A549 (cell line): Measurements from ENCODE around the gene H2AZ2. TPM values are rescaled to one million over a fixed set of nuclear protein-coding genes. Genes with fewer than 3 reads are reported as not detected.
A peak's percentile ranks its signal among the peaks of the same experiment; 100 is the strongest.

Experiments used
- ATAC-seq, 2 experiments: fragments of 200-7000 bp in 1 of 2; fragments of >200 bp in 1 of 2; cut with Nextera tagmentation in 1 of 2; cut with Tn5 transposase in 1 of 2; 3 replicates each; pipeline versions ENCODE4 v1.8.0 to v1.9.1; 2018 to 2020; ENCODE audit warnings: mild to moderate bottlenecking in 1 of 2, moderate library complexity in 1 of 2
- CTCF ChIA-PET: fragments of 300-600 bp; sonication (Branson Sonifier 250); formaldehyde crosslinking; extraction: SDS; loops from one replicate; lab custom pipeline; 2021; ENCODE audit warnings: antibody characterized with exemption, inconsistent platforms; lab: Yijun Ruan, JAX
- POLR2A ChIA-PET: fragments of 350-600 bp; formaldehyde crosslinking; extraction: SDS; loops from one replicate; lab custom pipeline; 2021; ENCODE audit warnings: antibody characterized with exemption, inconsistent platforms; lab: Yijun Ruan, JAX
- DNase-seq, 2 experiments: peaks; one replicate each; pipeline versions ENCODE4 v3.0.0 to v3.0.0-alpha.2; 2011 to 2016; ENCODE audit warnings: low read depth in 1 of 2, low spot score in 1 of 2
- FAIRE-seq: peaks from 2 replicates; lab custom pipeline; 2011; peaks lifted over from hg19 to GRCh38; lab: Jason Lieb, UNC
- H3K27ac ChIP-seq, 2 experiments: fragments of >200 bp; sonication (Bioruptor Twin); formaldehyde crosslinking; 3 replicates each; pipeline ENCODE4 v1.5.1; 2016 to 2017
- H3K4me1 ChIP-seq: fragments of >200 bp; sonication (Bioruptor Twin); formaldehyde crosslinking; 3 replicates; pipeline ENCODE4 v1.6.1; 2016
- H3K4me2 ChIP-seq: fragments of >200 bp; sonication (Bioruptor Twin); formaldehyde crosslinking; 3 replicates; pipeline ENCODE4 v1.6.1; 2016
- H3K4me3 ChIP-seq: fragments of >200 bp; sonication (Bioruptor Twin); formaldehyde crosslinking; 3 replicates; pipeline ENCODE4 v1.5.1; 2016
- H3K9me3 ChIP-seq: fragments of >200 bp; sonication (Bioruptor Twin); formaldehyde crosslinking; 3 replicates; pipeline ENCODE4 v1.6.1; 2016
- ATOH8 ChIP-seq: fragments of 250-450 bp; sonication (Bioruptor Pico); IDR thresholded peaks from 2 replicates; pipeline ENCODE4 v1.5.0; 2020; ENCODE audit warnings: low read depth, mild to moderate bottlenecking, moderate library complexity
- ELK1 ChIP-seq: fragments of 150-350 bp; IDR thresholded peaks from 2 replicates; pipeline ENCODE4 v1.6.1; 2014; ENCODE audit warnings: low read depth, mild to moderate bottlenecking, low read length
- HES2 ChIP-seq: fragments of >200 bp; sonication (Bioruptor Twin); formaldehyde crosslinking; IDR thresholded peaks from 2 replicates; pipeline ENCODE4 v1.6.1; 2016
- HMGXB4 ChIP-seq: fragments of 250-450 bp; sonication (Bioruptor Pico); IDR thresholded peaks from 2 replicates; pipeline ENCODE4 v1.5.0; 2021; ENCODE audit warnings: mild to moderate bottlenecking, moderate library complexity, borderline replicate concordance
- JUNB ChIP-seq: fragments of >200 bp; sonication (Bioruptor Twin); formaldehyde crosslinking; IDR thresholded peaks from 2 replicates; pipeline ENCODE4 v1.6.1; 2016
- KDM1A ChIP-seq: fragments of 200-600 bp; sonication (generic); IDR thresholded peaks from 2 replicates; pipeline ENCODE4 v1.6.1; 2016; ENCODE audit warnings: low read depth, mild to moderate bottlenecking
- KDM5A ChIP-seq: fragments of 200-600 bp; sonication (generic); IDR thresholded peaks from 2 replicates; pipeline ENCODE4 v1.6.1; 2016; ENCODE audit warnings: antibody characterized with exemption, mild to moderate bottlenecking
- MAFK ChIP-seq: fragments of 450-650 bp; IDR thresholded peaks from 2 replicates; pipeline ENCODE4 v1.6.1; 2014; ENCODE audit not compliant: partially characterized antibody
- POLR2AphosphoS2 ChIP-seq: conservative IDR thresholded peaks from 2 replicates; pipeline ENCODE4 v1.6.1; 2012; ENCODE audit warnings: low read length, improper control_type of control experiment, inconsistent platforms
- RAD21 ChIP-seq, 2 experiments: fragments of >200 bp in 1 of 2; sonication (Bioruptor Twin) in 1 of 2; formaldehyde crosslinking in 1 of 2; IDR thresholded peaks in 1 of 2; conservative IDR thresholded peaks in 1 of 2; 2 replicates in 1 of 2; 3 replicates in 1 of 2; pipeline ENCODE4 v1.6.1; 2012 to 2018; ENCODE audit warnings: inconsistent platforms in 1 of 2
- RNF2 ChIP-seq: fragments of 200-600 bp; sonication (generic); IDR thresholded peaks from 2 replicates; pipeline ENCODE4 v1.6.1; 2016; ENCODE audit warnings: low read depth, mild to moderate bottlenecking, antibody characterized with exemption, moderate library complexity, borderline replicate concordance
- SREBF2 ChIP-seq: fragments of 450-650 bp; IDR thresholded peaks from 2 replicates; pipeline ENCODE4 v1.6.1; 2014; ENCODE audit warnings: mild to moderate bottlenecking, moderate library complexity
- ZC3H11A ChIP-seq: fragments of 450-650 bp; IDR thresholded peaks from 2 replicates; pipeline ENCODE4 v1.6.1; 2014; ENCODE audit warnings: antibody characterized with exemption, mild to moderate bottlenecking
- ZSCAN20 ChIP-seq: fragments of 250-450 bp; sonication (Bioruptor Pico); IDR thresholded peaks from 2 replicates; pipeline ENCODE4 v1.8.0; 2022; ENCODE audit warnings: mild to moderate bottlenecking, moderate library complexity
- WGBS: methylation state at CpG from one replicate; pipeline ENCODE4 v1.1.6; 2017; ENCODE audit errors: missing lambda C conversion rate; 5-methylcytosine and 5-hydroxymethylcytosine counted together
- polyA plus RNA-seq, 4 experiments: library from polyadenylated mRNA; depleted of rRNA in 3 of 4; stranded (reverse); fragments of >200 nt; fragmentation: RNase III in 1 of 4; extraction: RNeasy Plus Mini Kit Qiagen cat#74134 plus additional on column Dnase treatment in 1 of 4; gene quantifications; 2 replicates in 3 of 4; 3 replicates in 1 of 4; pipeline ENCODE4 v1.2.3, GENCODE V29; 2011 to 2017
- TF ChIP-seq, protein P1 (sequence below): fragments of >200 bp; sonication (Bioruptor Twin); formaldehyde crosslinking; IDR thresholded peaks from 3 replicates; pipeline ENCODE4 v1.6.1; 2016

The H2AZ2 gene
- polyA plus RNA-seq, 2 of the 4 experiments (the other 2 are of a cell fraction): 241 to 262 TPM

DNA sequence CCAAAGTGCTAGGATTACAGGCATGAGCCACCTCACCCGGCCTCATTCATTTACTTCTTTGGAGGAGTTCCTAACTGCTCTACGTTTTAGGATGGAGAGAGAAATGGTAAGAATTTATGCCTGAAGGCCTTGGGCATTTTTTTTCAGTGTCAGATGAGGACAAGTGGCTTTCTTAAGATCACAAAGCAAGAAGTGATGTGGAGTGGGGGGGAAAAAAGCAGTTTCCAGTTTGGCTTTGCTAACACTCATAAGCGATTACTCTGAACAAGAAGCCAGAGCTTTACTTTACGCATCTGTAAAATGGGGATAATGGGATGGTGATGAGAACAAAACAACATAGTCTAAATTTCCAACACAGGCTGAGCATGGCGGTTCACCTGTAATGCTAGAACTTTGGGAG is 54.0 kb downstream of the H2AZ2 start:
- H3K4me1 ChIP-seq: peaks cover 17% of the 10 kb centered on the region
- no peak overlapping the region for H3K27ac ChIP-seq
- no peak overlapping the region for H3K4me2 ChIP-seq
- CTCF ChIA-PET: interaction anchor here (0.7 to 1.7 kb wide), 4 partner anchors 53 to 504 kb away, joined by 3 to 6 read pairs (median 4); partner anchors contain the start of gene H2AZ2
- FAIRE-seq (no peak), DNase-seq (peak in 1 of 2 experiments; percentile 32), ATAC-seq (no peak)
- 61% methylated on average over 5 of the region's 5 CpGs for WGBS
- POLR2A ChIA-PET: interaction anchor here (0.6 kb wide), 1 partner anchor 38 kb away, joined by 3 read pairs; no protein-coding TSS in a partner anchor
- TF ChIP-seq KDM1A: peak; percentile 70; the same call in 1 of the 2 replicates
- TF ChIP-seq POLR2AphosphoS2: no peak
- no peaks in the 10 kb centered on the region for H3K9me3 ChIP-seq
- no peak overlapping the region for H3K4me3 ChIP-seq

DNA sequence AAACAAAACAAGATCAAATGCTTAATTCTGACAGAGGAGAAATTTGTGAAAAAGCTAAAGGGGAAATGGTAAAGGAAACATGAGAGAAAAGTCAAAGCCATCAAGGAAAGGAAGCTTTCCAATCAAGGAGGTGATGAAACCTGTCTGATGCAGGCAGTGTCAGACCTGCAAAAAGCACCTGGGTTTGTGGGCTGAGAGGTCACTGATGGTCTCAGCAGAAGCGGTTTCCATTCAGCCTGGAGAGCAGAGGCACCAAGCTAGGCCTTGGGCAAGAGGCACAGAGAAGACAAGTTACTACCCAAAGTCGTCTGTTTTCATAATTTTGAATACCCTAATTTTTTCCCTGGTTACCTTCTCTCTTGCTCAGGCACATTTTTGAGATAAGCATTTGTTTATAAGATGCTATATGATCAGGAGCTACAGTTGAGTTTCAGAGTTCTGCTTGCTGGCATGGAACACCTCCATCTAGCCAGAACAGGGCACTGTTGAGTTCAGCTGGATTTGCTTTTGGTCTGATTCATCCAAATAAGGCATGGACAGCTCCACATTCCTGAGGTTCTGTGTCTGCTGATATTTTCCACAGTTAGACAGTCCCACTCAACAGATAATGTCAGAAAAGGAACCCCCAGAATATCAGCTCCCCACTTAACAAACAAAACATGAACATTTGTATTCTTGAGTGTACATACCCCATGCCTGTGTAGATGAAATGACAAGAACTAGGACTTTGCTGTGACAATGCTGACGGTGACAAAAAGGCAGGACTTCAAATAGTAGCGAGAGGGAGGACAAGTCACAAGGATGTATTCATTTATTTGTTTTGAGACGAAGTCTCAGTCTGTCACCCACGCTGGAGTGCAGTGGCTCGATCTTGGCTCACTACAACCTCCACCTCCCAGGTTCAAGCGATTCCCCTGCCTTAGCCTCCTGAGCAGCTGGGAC is 56.3 kb downstream of the H2AZ2 start:
- no peaks in the 10 kb centered on the region for H3K9me3 ChIP-seq
- POLR2A ChIA-PET: interaction anchor here (1.1 kb wide), 1 partner anchor 56 kb away, joined by 3 read pairs; the partner anchor contains the start of gene H2AZ2
- no peak overlapping the region for H3K27ac ChIP-seq
- ATAC-seq (no peak), DNase-seq (no peak), FAIRE-seq (no peak)
- peaks cover 12% of the 10 kb centered on the region; the same call in 2 of the 3 replicates for H3K4me1 ChIP-seq
- H3K4me2 ChIP-seq: no peak overlapping the region
- TF ChIP-seq, protein P1, sequence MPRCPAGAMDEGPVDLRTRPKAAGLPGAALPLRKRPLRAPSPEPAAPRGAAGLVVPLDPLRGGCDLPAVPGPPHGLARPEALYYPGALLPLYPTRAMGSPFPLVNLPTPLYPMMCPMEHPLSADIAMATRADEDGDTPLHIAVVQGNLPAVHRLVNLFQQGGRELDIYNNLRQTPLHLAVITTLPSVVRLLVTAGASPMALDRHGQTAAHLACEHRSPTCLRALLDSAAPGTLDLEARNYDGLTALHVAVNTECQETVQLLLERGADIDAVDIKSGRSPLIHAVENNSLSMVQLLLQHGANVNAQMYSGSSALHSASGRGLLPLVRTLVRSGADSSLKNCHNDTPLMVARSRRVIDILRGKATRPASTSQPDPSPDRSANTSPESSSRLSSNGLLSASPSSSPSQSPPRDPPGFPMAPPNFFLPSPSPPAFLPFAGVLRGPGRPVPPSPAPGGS: no peak
- TF ChIP-seq MAFK (no peak), RNF2 (no peak), HMGXB4 (CRISPR knock-in tag) (no peak), SREBF2 (no peak), KDM5A (no peak), JUNB (no peak), POLR2AphosphoS2 (no peak), ZSCAN20 (CRISPR knock-in tag) (no peak), ELK1 (no peak), HES2 (no peak), RAD21 (conservative IDR thresholded peaks at IDR 0.05 in 1 of 2, IDR thresholded peaks at IDR 0.05 in 1 of 2) (no peak), ZC3H11A (no peak), ATOH8 (CRISPR knock-in tag) (no peak)
- no peak overlapping the region for H3K4me3 ChIP-seq
- CTCF ChIA-PET: interaction anchor here (0.9 to 2.2 kb wide), 8 partner anchors 17 to 203 kb away, joined by 3 to 6 read pairs (median 3); no protein-coding TSS in a partner anchor
- 83% methylated on average over 8 of the region's 8 CpGs for WGBS
